Thoracic aorta (tissue), 2 donors: ENCODE data around the gene GNG4. TPM values are rescaled to one million over a fixed set of nuclear protein-coding genes. Genes with fewer than 3 reads are reported as not detected.
"Not testable (repeated sequence)": the region's sequence is repeated elsewhere in the genome, so short reads cannot be mapped to it uniquely, and the experiment has no call there.

ENCODE experiments used
- ATAC-seq: fragments of 150-250 bp; one replicate; pipeline ENCODE4 v1.8.0; 2017; ENCODE audit warnings: low read depth; ENCODE audit not compliant: insufficient number of reproducible peaks, low FRiP score
- DNase-seq: peaks from one replicate; pipeline ENCODE4 v3.0.0-alpha.2; 2020; ENCODE audit warnings: low spot score
- H3K27ac ChIP-seq, 2 donors: fragments of 200-600 bp; sonication (generic); 1 replicate in 1 of 2; 2 replicates in 1 of 2; pipeline ENCODE4 v1.5.1; 2016; ENCODE audit warnings: mild to moderate bottlenecking in 2 of 2, moderate library complexity in 2 of 2
- H3K27me3 ChIP-seq: fragments of 200-600 bp; sonication (generic); replicated peaks from 2 replicates; pipeline ENCODE4 v1.6.0; 2016; ENCODE audit warnings: mild to moderate bottlenecking; ENCODE audit not compliant: insufficient read depth
- H3K36me3 ChIP-seq: fragments of 200-600 bp; sonication (generic); one replicate; pipeline ENCODE4 v1.5.1; 2016
- H3K4me1 ChIP-seq, 2 donors: fragments of 200-600 bp; sonication (generic); 1 replicate in 1 of 2; 2 replicates in 1 of 2; pipeline versions ENCODE4 v1.5.1 to v1.6.0; 2016; ENCODE audit warnings: low read depth in 2 of 2, mild to moderate bottlenecking in 1 of 2; ENCODE audit not compliant: control insufficient read depth in 1 of 2
- H3K4me3 ChIP-seq: fragments of 200-600 bp; sonication (generic); 2 replicates; pipeline ENCODE4 v1.5.1; 2016; ENCODE audit warnings: mild to moderate bottlenecking
- H3K9me3 ChIP-seq: fragments of 200-600 bp; sonication (generic); 2 replicates; pipeline ENCODE4 v1.5.1; 2016
- total RNA-seq, 2 donors: library from RNA; depleted of rRNA; stranded (reverse); fragments of >200 nt; gene quantifications; one replicate each; pipeline versions ENCODE4 v1.1.0 to v1.2.3, GENCODE V29; 2016
- TF ChIP-seq, protein P1 (sequence below): fragments of 200-600 bp; sonication (generic); IDR thresholded peaks from one replicate; pipeline ENCODE4 v1.5.1; 2019; ENCODE audit warnings: antibody characterized with exemption

GNG4 gene
- total RNA-seq, 2 donors from 2014 or later = 0.28 TPM; not detected in 1

DNA sequence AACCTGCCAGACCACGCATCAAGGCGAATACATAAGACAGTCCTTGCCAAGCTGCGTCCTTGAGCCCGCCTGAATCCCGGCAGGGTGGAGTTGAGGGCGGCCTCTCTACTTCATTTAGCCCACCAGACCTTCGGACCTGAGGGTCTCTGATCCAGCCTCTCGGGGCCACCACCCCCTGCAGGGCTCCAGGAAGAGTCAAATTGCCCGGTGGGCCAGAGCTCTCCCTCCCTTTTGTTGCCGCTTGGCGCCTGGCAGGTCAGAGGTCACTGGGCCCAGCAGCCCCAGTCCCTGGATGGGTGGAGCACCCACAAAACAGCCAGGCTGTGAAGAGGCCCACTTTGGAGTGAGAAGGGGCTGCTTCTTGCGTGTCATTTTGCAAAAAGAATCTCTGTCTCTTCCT lies 9.0 kb downstream of the GNG4 start:
- TF ChIP-seq, protein P1, sequence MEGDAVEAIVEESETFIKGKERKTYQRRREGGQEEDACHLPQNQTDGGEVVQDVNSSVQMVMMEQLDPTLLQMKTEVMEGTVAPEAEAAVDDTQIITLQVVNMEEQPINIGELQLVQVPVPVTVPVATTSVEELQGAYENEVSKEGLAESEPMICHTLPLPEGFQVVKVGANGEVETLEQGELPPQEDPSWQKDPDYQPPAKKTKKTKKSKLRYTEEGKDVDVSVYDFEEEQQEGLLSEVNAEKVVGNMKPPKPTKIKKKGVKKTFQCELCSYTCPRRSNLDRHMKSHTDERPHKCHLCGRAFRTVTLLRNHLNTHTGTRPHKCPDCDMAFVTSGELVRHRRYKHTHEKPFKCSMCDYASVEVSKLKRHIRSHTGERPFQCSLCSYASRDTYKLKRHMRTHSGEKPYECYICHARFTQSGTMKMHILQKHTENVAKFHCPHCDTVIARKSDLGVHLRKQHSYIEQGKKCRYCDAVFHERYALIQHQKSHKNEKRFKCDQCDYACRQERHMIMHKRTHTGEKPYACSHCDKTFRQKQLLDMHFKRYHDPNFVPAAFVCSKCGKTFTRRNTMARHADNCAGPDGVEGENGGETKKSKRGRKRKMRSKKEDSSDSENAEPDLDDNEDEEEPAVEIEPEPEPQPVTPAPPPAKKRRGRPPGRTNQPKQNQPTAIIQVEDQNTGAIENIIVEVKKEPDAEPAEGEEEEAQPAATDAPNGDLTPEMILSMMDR = no peak
- DNase-seq (no peak), ATAC-seq (no peak)
- Histone ChIP-seq H3K27me3 (no peaks in the 10 kb centered on the region), H3K4me1 (no peaks in the 10 kb centered on the region), H3K27ac (no peak overlapping the region), H3K36me3 (no peaks in the 10 kb centered on the region), H3K9me3 (no peaks in the 10 kb centered on the region), H3K4me3 (no peak overlapping the region)

DNA sequence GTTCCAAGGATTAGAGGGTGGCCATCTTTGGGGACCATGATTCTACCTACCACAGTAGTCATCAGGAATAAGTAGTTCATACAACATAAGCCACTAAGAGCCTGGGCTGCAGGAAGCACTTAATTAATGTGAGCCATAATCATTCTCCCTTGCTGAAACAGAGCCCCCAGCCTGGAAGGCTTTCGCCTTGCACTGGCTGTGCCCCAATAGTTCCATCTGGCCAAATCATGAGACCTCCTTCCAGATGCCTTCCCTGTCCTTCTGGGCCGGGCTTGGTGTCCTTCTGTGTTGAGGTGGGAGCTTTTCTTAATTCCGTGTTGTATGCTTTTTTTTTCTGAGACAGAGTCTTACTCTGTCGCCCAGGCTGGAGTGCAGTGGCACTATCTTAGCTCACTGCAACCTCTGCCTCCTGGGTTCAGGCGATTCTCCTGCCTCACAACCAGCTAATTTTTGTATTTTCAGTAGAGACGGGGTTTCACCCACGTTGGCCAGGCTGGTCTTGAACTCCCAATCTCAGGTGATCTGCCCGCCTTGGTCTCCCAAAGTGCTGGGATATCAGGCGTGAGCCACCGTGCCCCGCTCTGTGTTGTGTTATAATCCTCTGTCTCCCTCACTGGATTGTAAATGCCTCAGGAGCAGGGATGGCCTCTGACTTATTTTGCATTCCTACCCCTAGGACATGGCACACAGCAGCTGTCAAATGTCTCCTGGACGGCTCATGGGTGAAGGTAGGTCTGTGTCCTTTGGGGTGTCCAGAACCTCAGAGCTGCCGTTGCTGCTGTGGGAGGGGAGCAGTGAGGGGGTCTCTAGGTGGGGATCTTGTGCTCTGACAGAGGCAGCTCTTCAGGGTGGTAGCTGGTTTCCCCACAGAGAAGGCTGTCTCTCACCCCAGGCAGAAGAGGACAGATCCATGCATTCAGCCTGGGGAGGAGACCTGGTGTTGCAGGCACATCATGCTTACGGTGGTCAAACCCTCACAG lies 10.1 kb downstream of the GNG4 start:
- no peaks in the 10 kb centered on the region for H3K27me3 ChIP-seq
- no peak for DNase-seq
- H3K4me3 ChIP-seq = no peak overlapping the region
- H3K27ac ChIP-seq = no peak overlapping the region
- H3K4me1 ChIP-seq = no peaks in the 10 kb centered on the region
- ATAC-seq = no peak
- H3K36me3 ChIP-seq = no peaks in the 10 kb centered on the region
- H3K9me3 ChIP-seq = no peaks in the 10 kb centered on the region
- TF ChIP-seq, protein P1 = no peak

DNA sequence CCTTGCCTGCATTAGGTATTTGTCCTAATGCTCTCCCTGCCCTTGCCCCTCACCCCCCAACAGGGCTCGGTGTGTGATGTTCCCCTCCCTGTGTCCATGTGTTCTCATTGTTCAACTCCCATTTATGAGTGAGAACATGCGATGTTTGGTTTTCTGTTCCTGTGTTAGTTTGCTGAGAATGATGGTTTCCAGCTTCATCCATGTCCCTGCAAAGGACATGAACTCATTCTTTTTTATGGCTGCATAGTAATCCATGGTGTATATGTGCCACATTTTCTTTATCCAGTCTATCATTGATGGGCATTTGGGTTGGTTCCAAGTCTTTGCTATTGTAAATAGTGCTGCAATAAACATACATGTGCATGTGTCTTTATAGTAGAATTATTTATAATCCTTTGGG lies 11.0 kb downstream of the GNG4 start:
- H3K27ac ChIP-seq, ATAC-seq, H3K36me3 ChIP-seq, DNase-seq, H3K9me3 ChIP-seq, H3K4me1 ChIP-seq, H3K27me3 ChIP-seq, H3K4me3 ChIP-seq: not testable (repeated sequence)

DNA sequence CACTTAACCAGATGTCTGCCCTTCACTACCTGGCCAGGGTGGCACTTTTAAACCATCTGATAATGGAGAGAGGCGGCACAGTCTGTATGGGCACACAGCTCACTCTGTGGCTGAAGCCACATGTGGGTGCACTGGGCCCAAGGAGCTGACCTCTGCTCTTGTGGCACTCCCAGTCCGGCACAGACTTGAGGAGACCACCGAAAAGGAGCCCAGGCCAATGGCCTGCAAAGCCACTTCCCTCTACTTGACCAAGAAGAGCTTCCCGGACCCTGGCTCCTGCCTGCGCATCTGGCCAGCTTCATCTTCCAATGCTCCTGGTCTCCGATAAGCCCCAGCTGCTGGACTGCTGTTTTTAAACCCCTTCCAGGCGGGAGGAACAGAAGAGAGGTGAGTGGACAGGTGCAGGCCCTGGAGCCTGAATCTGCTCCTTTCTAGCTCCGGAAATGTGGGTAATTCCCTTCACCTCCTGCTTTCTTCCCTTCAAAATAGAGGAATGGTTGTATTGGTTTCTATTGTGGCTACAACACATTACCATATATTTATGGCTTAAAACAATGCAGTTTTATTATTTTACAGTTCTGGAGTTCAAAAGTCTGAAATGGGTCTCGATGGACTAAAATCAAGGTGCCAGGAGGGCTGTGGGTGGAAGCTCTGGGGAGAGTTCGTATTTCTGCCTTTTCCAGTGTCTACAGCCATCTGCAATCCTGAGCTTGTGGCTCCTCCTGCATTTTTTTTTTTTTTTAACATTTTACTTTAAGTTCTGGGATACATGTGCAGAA lies 11.6 kb downstream of the GNG4 start:
- Histone ChIP-seq H3K36me3 (no peaks in the 10 kb centered on the region), H3K4me1 (no peaks in the 10 kb centered on the region), H3K27ac (no peak overlapping the region), H3K9me3 (no peaks in the 10 kb centered on the region), H3K27me3 (no peaks in the 10 kb centered on the region), H3K4me3 (no peak overlapping the region)
- ATAC-seq = no peak
- TF ChIP-seq, protein P1 = no peak
- no peak for DNase-seq

DNA sequence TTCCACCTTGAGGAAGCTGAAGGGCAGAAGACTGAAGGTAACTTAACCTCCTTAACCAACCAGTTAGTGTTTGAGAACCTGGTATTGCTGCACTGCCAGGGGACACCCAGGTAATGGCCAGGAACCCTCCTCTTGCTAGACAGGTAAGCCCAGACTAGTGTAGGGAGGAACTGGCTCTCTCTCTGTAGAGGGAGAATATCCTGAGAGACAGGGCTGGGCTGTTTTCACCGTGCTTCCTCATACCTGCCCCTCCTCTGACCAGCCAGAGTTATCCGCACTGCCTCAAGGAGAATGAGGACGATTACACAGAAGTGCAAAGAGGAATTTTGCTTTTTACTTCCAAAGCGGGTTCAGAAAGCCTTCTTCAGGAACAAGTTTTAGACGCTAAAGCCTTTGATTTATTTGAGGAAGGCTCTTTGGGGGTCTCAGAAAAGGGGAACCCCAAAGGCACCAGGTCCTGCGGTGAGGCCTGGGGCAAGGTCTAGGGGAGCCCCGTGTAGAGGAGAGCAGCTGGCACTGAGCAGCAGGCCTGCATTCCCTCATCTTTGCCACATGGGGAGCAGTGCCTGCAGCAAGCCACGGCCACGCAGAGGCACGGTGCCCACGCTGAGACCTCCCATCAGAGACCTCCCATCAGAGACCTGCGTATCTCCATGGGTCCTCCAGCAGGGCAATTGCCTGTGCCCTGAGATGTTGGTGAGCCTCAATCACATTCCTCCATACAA lies 13.5 kb downstream of the GNG4 start:
- H3K27ac ChIP-seq = no peak overlapping the region
- no peaks in the 10 kb centered on the region for H3K9me3 ChIP-seq
- no peaks in the 10 kb centered on the region for H3K4me1 ChIP-seq
- H3K27me3 ChIP-seq = no peaks in the 10 kb centered on the region
- no peak for DNase-seq
- TF ChIP-seq, protein P1 = no peak
- H3K36me3 ChIP-seq = no peaks in the 10 kb centered on the region
- no peak overlapping the region for H3K4me3 ChIP-seq
- no peak for ATAC-seq
